Activated CD8-positive, alpha-beta memory T cell treated with anti-CD3 and anti-CD28 coated beads, Interleukin-2, amount 50 U/mL, for 1 hour (primary cell): Measurements from ENCODE around the gene ENO3.

Experiments used
- DNase-seq: peaks from one replicate; pipeline ENCODE4 v3.0.0-alpha.2; 2020; ENCODE audit errors: extremely low read depth

ENO3 gene

DNA sequence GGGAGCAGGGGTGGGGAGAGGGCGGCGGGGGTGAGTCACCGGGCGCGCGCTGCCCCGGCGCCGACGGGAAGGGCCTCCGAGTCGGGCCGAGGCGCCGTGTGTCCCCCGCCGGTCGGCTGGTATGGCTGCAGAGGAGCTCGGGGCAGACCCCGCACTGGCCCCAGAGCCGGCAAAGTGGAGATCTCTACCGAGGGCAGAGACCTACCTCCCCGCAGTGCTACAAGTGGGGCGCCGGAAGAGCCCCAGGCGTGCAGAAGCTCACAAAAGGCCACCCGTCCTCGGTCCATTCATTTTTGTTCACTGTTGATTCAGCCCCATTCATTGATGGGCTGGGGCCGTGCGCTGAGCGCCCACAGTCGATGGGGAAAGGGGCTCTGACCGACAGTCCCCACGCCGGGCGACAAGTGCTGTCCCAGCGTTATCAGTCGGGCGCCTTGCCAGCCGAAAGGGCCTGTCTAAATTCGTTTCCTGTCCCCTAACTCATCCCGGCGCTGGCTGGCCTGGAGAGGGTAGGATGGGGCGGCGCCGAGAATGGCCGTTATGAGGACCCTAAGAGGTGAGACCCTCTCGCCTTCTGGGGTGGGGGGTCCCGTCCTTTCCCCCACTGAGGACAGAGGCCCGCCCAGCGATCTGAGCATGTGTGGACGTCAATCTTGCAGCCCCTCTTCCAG is 709 bp upstream of the ENO3 start:
- DNase-seq = no peak

DNA sequence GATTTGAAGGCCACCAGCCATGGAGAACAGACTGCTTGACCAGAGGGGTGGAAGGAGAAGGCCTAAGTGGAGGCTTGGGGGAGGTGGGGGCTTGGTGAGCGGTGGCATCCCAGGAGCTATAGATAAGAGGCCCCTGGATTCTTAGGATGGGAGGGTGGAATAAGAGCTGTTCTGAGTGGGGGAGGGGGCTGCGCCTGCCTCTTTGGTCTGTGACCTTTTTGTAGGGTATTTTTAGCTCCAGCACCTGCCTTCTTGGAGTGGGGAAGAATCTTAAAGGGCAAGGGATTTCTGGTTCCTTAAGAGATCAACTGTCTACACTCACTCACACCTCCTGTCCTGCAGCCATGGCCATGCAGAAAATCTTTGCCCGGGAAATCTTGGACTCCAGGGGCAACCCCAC is 567 bp downstream of the ENO3 start:
- DNase-seq = no peak

DNA sequence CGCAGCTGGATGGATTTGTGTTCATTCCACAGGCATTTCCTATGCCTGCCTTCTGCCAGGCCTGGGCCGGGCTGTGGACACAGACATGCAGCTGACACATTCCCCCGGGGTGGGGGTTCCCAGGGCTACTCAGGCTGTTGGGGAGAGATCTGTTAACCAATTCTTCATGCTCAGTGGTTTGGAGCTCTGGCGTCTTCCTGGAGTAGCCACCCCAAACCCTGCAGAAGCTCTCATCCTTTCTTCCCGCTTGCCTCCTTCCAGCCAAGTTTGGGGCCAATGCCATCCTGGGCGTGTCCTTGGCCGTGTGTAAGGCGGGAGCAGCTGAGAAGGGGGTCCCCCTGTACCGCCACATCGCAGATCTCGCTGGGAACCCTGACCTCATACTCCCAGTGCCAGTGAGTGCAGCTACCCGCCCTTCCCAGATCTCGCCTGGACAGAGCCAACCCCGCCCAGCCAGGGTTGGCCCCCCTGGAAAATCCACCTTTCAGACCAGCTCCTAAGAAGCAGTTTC is 2.6 kb downstream of the ENO3 start:
- no peak for DNase-seq

DNA sequence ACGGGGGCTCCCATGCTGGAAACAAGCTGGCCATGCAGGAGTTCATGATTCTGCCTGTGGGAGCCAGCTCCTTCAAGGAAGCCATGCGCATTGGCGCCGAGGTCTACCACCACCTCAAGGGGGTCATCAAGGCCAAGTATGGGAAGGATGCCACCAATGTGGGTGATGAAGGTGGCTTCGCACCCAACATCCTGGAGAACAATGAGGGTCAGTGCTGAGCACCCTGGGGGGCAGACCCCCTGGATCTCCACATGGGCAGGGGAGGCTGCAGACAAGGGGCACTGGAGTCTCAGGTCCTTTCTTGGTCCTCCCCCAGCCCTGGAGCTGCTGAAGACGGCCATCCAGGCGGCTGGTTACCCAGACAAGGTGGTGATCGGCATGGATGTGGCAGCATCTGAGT is 4.2 kb downstream of the ENO3 start:
- DNase-seq = no peak

DNA sequence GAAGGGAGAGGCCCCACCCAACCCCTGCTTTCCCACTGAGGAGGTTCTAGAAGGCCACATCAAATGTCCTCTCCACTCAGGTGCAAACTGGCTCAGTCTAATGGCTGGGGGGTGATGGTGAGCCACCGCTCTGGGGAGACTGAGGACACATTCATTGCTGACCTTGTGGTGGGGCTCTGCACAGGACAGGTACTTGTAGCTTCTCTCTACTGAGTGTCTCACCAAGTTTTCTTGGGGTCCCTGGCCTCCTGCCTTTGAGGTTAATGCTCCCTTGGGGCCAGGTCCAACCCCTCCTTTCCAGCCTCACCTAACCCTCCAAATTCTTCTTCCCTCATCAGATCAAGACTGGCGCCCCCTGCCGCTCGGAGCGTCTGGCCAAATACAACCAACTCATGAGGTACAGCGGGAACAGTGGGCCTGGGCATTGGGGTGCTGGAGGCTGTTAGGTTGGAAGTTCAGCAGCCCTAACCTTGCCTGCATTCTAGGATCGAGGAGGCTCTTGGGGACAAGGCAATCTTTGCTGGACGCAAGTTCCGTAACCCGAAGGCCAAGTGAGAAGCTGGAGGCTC is 5.7 kb downstream of the ENO3 start:
- DNase-seq = no peak

DNA sequence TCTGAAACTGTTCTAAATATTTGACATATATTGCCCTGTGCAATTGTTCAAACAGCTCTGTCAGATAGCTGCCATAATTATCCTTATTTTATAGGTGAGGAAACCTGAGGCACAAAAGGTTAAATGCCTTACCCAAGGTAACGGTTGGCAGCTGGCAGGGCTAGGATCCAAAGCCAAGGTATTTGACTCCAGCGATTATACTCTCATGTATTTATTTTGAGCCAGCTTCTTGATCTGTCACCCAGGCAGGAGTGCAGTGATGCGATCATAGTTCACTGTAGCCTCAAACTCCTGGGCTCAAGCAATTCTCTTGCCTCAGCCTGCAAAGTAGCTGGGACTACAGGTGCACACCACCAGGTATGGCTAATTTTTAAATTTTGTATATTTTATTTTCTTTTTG is 7.2 kb downstream of the ENO3 start:
- no peak for DNase-seq

DNA sequence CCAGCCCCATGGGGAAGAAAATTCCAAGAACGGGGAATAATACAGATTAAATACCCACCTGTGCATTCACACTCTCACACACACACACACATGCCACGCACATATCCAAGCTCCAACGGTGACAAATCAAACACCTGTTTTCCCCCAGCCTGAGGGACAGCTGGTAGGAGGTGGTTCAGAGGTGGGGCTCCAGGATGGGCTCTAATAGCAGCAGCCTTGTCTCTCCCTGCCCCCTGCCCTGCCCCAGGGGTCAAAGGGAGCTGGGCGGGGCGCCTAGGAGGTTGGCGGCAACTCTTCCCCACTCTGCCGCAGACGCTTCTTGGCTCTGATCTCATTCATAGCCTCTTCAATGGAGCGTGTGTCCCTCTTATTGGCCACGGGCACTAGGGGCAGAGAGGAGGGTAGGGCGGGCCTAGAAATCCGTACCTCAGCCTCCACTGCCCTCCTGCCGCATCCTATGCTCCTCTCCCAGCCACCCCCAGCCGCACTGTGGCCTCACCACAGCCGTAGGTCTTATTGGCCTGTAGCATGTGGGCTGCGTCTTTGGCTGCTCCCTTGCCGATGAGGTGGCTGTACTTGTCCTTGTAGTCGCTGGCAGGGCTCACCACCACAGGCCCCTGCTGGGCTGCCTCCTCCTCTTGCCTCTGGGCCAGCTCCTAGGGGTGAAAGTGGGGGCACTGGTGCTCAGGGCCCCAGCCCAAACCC is 8.5 kb downstream of the ENO3 start:
- no peak for DNase-seq

DNA sequence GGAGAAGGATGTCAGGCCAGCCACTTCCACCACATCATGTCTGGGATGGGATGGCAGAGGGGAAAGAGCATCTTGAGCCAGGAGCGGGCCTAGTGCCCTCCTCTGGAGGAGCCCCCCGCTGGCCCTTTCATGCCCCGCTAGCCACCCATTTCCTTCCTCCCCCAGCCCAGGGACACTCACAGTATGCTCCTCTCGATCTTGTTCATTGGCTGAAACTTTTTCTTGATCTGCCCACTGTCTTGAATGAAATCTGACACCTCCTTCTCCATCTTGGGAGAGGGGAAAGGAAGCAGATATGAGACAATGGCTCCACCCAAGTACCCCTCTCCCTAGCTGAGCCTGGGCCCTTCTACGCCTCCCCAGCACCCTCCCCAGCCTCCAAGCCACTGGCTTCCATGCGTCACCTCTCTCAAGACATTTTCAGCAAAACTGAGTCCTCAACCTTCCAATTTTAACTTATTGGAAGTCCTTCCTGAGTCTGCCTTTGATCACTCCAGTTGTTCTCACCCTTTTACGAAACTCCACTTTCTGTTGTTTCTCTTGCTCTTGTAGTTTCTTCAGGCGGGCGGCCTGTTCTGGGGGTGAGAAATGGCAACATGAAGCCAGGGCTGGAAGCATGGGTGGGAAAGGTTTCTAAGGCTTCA is 9.5 kb downstream of the ENO3 start:
- no peak for DNase-seq

DNA sequence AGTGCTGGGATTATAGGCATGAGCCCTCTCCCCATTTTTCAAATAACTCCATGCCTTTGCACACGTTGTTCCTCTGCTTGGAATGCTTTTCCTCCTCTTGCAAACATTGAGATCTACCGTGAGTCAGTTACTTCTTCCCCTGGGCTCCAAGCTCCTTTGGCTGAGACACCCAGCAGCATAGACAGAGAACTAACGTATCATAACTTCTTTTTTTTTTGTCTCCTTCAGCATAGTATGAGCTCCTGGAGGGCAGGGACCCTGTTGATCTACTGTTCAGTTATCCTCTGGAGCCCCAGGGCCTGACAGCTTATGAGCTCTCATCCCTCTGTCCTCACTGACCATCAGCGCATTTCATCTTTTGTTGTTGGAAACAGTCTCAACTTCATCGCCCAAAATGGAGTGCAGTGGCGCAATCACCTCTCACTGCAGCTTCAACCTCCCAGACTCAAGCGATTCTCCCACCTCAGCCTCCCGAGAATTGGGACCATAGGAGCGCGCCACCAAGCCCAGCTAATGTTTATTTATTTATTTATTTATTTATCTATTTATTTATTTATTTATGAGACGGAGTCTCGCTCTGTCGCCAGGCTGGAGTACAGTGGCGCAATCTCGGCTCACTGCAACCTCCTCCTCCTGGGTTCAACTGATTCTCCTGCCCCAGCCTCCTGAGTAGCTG is 14.5 kb downstream of the ENO3 start:
- no peak for DNase-seq

DNA sequence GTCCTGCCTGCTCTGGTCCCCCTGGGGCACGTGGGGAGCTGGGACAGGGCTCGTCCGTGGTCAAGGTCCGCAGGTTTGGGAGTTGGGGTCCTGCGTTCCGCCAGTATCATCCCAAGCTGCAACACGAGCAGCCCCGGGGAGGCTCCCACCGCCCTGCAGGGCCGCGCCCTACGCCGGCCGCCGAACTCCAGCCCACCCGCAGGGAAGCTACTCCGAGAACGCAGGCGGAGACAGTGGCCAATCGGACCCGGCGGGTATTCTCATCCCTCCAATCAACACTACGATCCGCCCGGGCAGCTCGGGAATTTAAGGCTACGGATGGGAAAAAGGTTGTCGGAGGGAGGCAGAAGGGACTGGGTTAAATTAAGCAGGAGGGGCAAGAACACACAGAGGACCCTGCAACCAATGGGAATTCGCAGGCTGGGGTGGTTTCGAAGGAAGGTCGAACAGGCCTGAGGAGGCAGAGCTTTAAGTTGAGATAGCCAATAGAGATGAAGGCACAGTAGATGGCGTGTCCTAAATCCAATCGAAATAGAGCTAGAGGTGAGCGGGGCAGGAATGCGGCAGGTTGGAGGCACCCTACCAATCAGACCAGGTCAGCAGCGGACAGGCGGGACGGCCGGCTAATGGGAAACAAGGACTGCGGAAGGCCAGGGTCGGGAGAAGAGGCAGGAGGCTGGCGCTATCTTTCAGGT is 16.1 kb downstream of the ENO3 start:
- DNase-seq = peak; percentile 95

DNA sequence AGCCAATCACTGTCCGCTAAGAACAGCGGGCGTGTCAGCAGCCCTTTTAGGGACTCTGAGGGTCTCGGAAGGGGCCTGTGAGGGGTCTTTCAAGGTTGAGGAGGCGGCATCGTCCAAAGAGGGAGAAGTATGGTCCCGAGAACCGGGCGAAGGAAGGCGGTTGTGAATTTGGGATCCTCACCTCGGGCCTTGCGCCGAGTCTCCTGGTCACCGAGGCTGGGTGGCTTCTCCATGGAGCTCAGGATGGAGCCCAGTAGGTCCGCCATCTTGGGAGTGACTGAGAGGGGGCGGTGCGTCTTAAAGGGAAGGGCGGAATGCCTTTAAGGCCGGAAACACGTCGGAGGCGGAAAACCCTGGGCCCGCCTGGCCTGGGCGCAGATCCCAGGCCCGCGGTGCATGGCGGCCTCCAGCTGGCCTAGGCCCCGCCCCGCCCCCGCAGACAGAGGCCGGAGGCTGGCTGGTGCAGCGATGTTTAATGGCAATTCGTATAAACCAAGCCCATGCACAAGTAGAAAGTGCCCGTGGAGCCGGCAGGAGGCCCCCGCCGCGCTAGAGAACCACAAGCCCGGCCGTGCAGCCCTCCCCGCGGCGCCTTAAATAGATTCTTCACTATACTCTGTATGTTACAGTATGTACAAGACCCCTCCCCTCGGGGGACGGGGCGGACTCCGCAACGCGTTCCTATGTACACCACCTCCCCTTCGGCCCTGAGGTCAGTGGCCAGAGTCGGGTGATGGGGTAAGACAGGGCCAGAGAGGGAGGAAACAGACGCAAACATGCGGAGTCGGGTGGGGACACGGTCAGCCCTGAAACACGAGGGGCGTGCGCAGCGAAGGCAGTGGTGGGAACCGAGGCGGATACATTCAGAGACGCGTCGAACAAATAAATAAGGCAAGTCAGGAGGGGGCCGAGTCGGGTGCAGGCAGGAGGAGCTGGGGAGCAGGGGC is 16.9 kb downstream of the ENO3 start, which contains the start of gene SPAG7:
SPAG7 (minus strand) TSS at position 279 of the 947 bp plus-strand sequence; CDS start at position 266, 13 bp downstream.
- DNase-seq = peak; percentile 79

DNA sequence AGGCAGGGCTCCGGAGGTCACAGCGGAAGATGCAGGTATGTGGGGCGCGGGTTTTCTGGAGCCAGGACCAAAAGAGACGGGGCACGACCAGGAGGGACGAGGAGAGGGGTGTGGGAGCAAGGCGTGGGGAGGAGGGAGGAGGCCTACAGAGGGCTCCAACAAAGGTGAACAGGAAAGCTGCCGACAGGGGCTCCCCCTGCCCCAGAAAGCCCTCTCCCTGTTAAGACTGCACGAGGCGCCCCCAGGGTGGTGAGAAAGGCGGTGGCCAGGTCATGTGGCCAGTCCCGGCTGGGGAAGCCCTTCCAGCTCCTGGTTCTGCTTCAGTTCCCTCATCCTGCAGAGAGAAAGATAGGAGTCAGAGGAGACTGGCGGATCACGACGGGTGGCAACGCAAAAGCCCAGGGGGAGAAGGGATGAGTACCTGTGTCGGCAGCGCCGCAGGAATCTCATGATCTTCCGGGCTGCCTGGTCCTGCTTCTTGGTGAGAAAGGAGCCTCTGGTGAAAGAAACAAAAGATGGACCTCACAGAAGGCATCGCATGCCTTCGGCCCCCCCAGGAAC is 17.6 kb downstream of the ENO3 start:
- no peak for DNase-seq

DNA sequence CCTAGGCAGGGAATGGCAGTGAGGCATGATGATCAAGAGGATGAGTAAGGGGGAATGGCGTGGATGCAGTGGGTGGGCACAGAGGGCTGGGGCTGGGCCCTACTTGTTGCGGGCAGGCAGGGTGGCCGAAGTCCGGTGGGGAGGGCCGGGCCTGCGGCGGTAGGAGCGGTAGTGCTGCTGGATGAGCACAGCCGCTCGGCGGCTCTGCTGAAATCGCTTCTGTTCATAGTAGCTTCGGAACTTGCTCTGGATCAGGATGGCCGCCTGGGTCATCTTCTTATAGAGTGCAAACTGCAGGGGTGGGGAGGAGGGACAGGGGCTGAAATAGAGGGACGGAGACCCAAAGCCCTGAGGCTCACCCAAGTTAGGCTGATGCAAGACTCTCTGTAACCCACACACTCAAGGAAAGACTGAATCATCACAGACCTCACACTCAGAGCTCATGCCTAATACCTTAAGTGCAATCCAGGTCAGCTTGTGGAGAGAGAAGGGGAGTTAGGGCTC is 18.2 kb downstream of the ENO3 start:
- DNase-seq = no peak

DNA sequence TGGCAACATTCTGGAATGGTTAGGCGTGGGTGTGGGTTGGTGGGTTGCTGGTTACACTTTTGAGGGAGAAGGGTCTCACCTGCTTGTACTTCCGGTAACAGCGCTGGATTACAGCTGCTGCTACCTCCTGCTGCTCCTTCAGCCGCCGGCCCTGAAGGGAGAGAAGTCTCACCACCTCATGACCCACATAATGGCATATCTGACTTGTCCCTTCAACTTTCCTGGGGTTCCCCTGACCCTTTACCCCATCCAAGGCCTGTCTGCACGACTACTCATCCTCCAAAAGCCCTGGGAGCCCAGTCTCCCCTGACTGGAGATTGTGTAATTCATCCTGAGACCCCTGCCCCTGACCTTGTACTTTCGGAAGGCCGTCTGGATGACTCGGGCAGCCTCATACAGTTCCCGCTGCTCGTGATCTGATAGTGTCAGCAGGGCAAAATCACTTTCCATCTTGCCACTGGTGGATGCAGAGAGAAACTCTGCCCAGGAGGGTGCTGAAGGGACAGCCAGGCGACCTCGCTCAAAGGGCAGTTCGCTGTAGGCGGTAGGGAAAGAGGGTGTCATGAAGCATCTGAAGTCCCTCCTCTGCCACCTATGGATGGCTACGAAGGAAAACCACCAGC is 18.7 kb downstream of the ENO3 start:
- no peak for DNase-seq

DNA sequence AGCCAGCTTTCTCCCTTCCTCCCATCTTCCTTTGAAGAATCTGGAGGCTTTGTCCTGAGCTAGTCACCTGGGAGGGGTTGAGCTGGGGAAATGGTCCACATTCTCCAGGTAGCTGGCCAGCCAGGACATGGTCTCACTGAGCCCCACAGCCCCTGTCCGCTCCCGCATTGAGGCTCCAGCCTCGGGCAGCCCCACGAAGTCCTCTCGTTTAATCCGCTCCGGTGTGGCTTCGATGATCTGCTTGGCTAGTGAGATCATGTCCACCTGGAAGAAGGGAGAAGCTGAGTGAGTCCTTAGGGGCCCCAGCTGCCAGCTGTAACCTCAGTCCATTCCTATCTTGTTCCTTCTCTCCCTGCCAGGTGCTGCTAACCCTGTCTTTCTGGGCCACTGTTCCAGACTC is 19.4 kb downstream of the ENO3 start:
- no peak for DNase-seq

DNA sequence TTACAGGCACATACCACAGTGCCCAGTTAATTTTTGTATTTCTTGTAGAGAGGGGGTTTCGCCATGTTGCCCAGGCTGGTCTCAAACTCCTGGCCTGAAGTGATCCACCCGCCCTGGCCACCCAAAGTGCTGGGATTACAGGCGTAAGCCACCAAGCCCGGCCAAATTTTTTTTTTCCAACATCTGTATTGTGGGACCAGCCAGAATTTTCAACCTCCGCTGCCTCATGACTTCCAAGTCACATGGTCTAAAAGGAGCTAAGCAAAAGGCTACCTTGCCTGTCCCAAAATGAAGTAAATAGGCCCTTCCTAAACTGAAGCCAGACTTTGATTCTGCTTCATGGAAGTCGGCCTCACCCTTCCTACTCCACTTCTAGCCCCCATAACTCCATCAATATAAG is 20.9 kb downstream of the ENO3 start:
- no peak for DNase-seq

DNA sequence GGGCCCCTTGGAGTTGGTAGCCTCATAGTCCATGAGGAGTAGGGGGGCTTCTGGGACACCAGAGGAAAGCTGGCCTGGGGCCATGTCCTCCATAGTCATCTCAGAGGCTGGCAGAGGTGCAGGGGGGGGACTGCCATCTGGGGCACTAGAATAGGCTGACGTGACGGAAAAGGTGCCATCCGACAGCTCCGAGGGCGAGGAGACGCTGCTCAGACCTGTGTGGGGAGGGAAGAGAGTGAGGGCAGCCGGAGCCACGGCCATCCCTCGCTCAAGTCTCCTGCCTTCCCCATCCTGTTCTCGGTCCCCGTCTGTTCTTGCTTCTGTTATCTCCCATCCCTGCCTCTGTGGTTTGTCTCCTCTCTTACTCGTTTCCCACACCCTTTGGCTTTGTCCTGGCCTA is 21.4 kb downstream of the ENO3 start:
- no peak for DNase-seq

DNA sequence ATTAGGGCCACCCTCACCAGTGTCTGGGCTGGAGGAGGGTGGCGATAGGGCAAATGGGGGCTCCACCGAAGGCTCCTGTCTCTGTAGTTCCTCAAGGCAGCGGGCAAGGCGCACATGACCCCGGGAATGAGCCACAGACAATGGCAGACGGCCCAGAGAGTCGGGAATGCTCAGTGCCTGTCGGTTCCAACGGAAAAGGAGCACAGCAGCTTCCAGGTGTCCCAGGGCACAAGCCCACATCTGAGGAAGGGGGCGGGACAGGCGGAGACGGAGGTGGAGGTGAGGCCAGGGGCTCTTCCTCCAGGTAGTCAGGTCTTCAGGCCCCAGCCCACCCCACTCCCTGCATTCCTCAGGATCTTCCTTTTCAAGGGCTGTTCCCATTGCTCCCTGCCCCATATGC is 21.8 kb downstream of the ENO3 start:
- no peak for DNase-seq
